SH-SY5Y (cell line): Measurements from ENCODE around the gene BACH2.

Experiments
- GATA2 ChIP-seq: IDR thresholded peaks from 2 replicates; pipeline ENCODE4 v1.6.1; 2011; ENCODE audit warnings: mild to moderate bottlenecking, low read depth, low read length
- GATA3 ChIP-seq: IDR thresholded peaks from 2 replicates; pipeline ENCODE4 v1.6.1; 2011; ENCODE audit warnings: low read depth, mild to moderate bottlenecking, low read length, moderate library complexity

BACH2 gene

DNA sequence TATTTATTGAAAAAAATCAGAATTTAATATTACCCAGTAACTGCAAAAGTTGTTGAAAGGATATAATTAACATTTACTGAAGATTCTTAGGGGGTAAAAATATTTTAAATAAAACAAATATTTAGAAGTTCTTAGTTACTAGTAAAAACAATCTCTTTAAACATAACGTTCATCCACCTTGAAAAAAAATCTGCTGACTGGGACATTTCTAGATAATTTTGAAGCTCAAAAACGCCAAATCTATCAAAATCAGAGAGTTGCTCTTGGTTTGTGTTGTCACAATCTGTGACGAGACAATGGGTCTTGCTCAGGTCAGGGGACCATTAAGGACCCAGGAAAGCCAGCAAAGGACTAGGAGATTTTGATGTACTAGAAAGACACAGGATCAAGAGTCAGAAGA lies 177.0 kb downstream of the BACH2 start:
- TF ChIP-seq GATA3 (no peak), GATA2 (no peak)

DNA sequence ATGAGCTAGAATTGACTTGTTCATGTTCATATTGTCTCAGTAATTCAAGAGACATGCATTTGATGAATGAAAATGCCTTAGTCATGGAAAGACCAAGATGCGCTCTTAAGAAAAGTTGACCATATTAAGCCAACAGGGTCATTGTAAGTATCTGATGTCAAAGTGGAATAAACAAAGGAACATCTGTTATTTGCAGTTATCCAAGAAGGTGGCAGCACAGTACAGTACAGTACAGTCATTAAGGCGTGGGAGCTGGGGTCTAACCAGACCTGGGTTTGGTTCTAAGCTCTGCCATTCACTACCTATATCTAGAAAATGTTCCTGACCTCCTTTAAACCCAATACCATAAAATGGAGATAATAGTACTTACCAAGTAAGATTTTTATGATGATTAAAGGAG lies 178.1 kb downstream of the BACH2 start:
- TF ChIP-seq GATA2 = no peak
- TF ChIP-seq GATA3 = no peak

DNA sequence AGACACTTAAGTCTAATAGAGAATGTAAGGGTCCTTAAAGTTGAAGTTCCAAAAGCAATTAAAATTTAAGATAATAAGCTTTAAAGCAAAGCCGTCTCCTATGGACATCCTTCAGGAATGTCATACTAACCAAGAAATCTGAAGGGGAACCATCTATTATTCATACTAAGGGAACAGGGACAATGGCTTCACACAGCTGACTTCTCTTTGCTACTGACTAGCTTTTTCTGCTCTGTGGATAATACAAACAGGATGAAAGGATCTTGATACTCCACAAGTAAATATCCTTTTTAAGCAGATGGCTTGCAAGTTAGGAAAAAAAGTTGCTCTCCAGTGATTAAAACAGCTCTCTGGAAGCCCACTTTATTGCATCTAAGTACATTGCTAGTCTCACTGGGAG lies 178.6 kb downstream of the BACH2 start:
- TF ChIP-seq GATA3 (no peak), GATA2 (no peak)

- TF ChIP-seq GATA3 (no peak), GATA2 (no peak)
These were observed 183.3 kb downstream of the BACH2 start for GRCh38 chr6:90113389-90113788.

GRCh38 chr6:90111387-90111786 lies 185.3 kb downstream of the BACH2 start:
- TF ChIP-seq GATA3 (no peak), GATA2 (no peak)

- TF ChIP-seq GATA3 = no peak
- no peak for TF ChIP-seq GATA2
These were observed 185.7 kb downstream of the BACH2 start for GRCh38 chr6:90110971-90111370.

- TF ChIP-seq GATA3 (no peak), GATA2 (no peak)
These were observed 187.5 kb downstream of the BACH2 start for GRCh38 chr6:90109141-90109540.

- no peak for TF ChIP-seq GATA2
- no peak for TF ChIP-seq GATA3
These were observed 188.8 kb downstream of the BACH2 start for GRCh38 chr6:90107771-90108282.

DNA sequence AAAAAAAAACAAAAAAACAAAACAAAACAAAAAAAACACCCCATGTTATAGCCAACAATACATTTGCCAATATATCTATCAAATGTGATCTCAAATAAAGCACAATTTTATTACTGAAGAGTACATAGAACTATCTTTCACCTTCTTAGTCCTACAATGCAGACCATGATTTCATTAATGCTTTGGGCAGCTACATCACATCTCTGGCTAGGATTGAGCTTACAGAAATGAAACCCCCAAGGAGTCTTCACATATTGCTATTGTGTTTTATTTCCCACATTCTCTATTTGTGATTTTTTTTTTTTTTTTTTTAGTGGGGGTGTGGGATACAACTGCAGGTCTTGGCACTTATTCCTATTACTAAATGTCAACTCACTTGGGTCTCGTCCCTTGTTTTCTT lies 189.3 kb downstream of the BACH2 start:
- TF ChIP-seq GATA2 (no peak), GATA3 (no peak)

GRCh38 chr6:90106449-90106848 lies 190.2 kb downstream of the BACH2 start:
- no peak for TF ChIP-seq GATA2
- TF ChIP-seq GATA3 = no peak

- TF ChIP-seq GATA3 (no peak), GATA2 (no peak)
These were observed 191.0 kb downstream of the BACH2 start for GRCh38 chr6:90105506-90106170.

DNA sequence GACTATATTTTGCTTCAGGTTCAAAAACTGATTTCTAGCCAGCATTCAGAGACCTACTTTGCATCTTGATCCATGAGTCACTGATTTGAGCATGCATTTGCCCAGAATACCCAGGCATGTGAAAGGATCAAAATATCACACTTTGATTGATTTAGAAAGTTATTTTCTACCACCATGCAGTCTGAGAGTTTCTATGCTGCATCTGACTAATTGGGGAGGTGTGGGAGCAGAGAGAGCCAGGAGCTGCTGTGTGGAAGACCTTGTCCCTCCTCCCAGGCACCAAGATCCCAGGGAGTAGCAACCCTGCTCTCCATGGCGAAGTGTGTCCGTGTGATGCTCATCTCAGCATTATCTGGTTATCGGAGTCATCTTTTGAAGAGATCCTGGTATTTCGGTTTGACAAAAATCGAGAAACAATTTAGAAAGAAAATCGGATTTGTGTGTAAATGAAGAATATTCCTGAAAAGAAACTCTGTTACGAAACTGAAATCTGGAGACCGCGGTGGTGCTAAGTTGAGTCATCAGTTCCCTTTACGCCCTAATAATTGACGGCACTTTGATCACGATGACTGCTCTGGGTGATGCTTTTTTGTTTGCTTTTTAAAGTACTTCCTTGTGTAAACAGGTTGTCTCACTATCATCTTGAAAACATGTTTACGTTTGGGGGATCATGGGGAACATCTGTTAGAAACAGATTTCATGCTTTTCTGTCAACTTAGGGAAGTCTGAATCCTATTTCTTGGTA lies 193.4 kb downstream of the BACH2 start:
- TF ChIP-seq GATA2 (no peak), GATA3 (no peak)

DNA sequence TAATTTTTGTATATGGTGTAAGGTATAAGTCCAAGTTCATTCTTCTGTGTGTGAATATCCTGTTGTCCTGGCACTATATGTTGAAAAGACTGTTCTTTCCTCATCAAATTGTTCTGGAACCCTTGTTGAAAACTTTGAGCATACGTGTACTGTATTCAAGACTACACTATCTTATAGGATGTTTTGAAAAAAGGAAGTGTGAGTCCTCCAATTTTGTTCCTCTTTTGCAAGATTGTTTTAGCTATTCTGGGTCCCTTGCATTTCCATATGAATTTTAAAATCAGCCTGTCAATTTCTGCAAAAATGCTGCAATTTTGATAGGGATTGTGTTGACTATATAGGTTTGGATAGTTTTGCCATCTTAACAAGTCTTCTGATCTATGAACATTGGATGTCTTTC lies 195.2 kb downstream of the BACH2 start:
- TF ChIP-seq GATA3 (no peak), GATA2 (no peak)

GRCh38 chr6:90100059-90100665 lies 196.5 kb downstream of the BACH2 start:
- no peak for TF ChIP-seq GATA3
- no peak for TF ChIP-seq GATA2

- TF ChIP-seq GATA2 (no peak), GATA3 (no peak)
These were observed 198.0 kb downstream of the BACH2 start for GRCh38 chr6:90098627-90099026.
